ENCODE measurements around the gene MAK. TPM values are rescaled to one million over a fixed set of nuclear protein-coding genes. Genes with fewer than 3 reads are reported as not detected.
"Not testable (repeated sequence)": the region's sequence is repeated elsewhere in the genome, so short reads cannot be mapped to it uniquely, and the experiment has no call there.

The MAK gene
- total RNA-seq, 1 experiment from 2014 or later, result 0.06 TPM

- DNase-seq (ENCODE audit: low spot score), result no peak
- H3K36me3 ChIP-seq (ENCODE audit: insufficient read depth, low read length, poor library complexity, severe bottlenecking), result no peaks in the 10 kb centered on the region
- intact Hi-C loops (cut with micrococcal nuclease; ENCODE audit: unreplicated experiment), result no loop called here
- no TSS peak for BruUV-seq (replicated peaks)
- H3K4me3 ChIP-seq (ENCODE audit: low read depth, low read length, poor library complexity, severe bottlenecking), result no peak overlapping the region
- H3K27ac ChIP-seq (ENCODE audit: low read depth, low read length, poor library complexity, severe bottlenecking), result no peak overlapping the region
- ChIA-PET CTCF (no interaction called here), POLR2A (ENCODE audit: low non-redundant PET) (no interaction called here)
- no peaks in the 10 kb centered on the region for H3K27me3 ChIP-seq (replicated peaks; ENCODE audit: insufficient read depth, low read depth, low read length, poor library complexity)
- H3K9me3 ChIP-seq (ENCODE audit: low read depth, low read length, poor library complexity, severe bottlenecking), result no peaks in the 10 kb centered on the region
- no peaks in the 10 kb centered on the region for H3K4me1 ChIP-seq (ENCODE audit: insufficient read depth, low read length, poor library complexity, severe bottlenecking)
- TF ChIP-seq EZH2 (IDR thresholded peaks at IDR 0.05; ENCODE audit: borderline replicate concordance, low read depth, low read length, poor library complexity, severe bottlenecking), result no peak
- TF ChIP-seq CTCF (conservative IDR thresholded peaks at IDR 0.05; ENCODE audit: low read depth, low read length), result no peak
These were observed 94.8 kb downstream of the MAK start for GRCh38 chr6:10743515-10743914.

GRCh38 chr6:10742251-10742650 lies 96.1 kb downstream of the MAK start:
- no peak overlapping the region for H3K4me3 ChIP-seq (ENCODE audit: low read depth, low read length, poor library complexity, severe bottlenecking)
- BruUV-seq (replicated peaks), result no TSS peak
- TF ChIP-seq CTCF (conservative IDR thresholded peaks at IDR 0.05; ENCODE audit: low read depth, low read length) (no peak), EZH2 (IDR thresholded peaks at IDR 0.05; ENCODE audit: borderline replicate concordance, low read depth, low read length, poor library complexity, severe bottlenecking) (no peak)
- H3K27ac ChIP-seq (ENCODE audit: low read depth, low read length, poor library complexity, severe bottlenecking), result no peak overlapping the region
- no peak for DNase-seq (ENCODE audit: low spot score)
- no peaks in the 10 kb centered on the region for H3K36me3 ChIP-seq (ENCODE audit: insufficient read depth, low read length, poor library complexity, severe bottlenecking)
- CTCF ChIA-PET, result no interaction called here
- H3K4me1 ChIP-seq (ENCODE audit: insufficient read depth, low read length, poor library complexity, severe bottlenecking), result no peaks in the 10 kb centered on the region
- intact Hi-C loops (cut with micrococcal nuclease; ENCODE audit: unreplicated experiment), result no loop called here
- POLR2A ChIA-PET (ENCODE audit: low non-redundant PET), result no interaction called here
- H3K9me3 ChIP-seq (ENCODE audit: low read depth, low read length, poor library complexity, severe bottlenecking), result no peaks in the 10 kb centered on the region
- H3K27me3 ChIP-seq (replicated peaks; ENCODE audit: insufficient read depth, low read depth, low read length, poor library complexity), result no peaks in the 10 kb centered on the region

GRCh38 chr6:10741643-10742042 lies 96.7 kb downstream of the MAK start:
- H3K9me3 ChIP-seq (ENCODE audit: low read depth, low read length, poor library complexity, severe bottlenecking); BruUV-seq (replicated peaks); DNase-seq (ENCODE audit: low spot score); H3K4me1 ChIP-seq (ENCODE audit: insufficient read depth, low read length, poor library complexity, severe bottlenecking); H3K36me3 ChIP-seq (ENCODE audit: insufficient read depth, low read length, poor library complexity, severe bottlenecking); CTCF ChIA-PET; intact Hi-C loops (cut with micrococcal nuclease; ENCODE audit: unreplicated experiment); H3K27me3 ChIP-seq (replicated peaks; ENCODE audit: insufficient read depth, low read depth, low read length, poor library complexity); H3K4me3 ChIP-seq (ENCODE audit: low read depth, low read length, poor library complexity, severe bottlenecking); H3K27ac ChIP-seq (ENCODE audit: low read depth, low read length, poor library complexity, severe bottlenecking); POLR2A ChIA-PET (ENCODE audit: low non-redundant PET): not testable (repeated sequence)

GRCh38 chr6:10740061-10740460 lies 98.3 kb downstream of the MAK start:
- H3K9me3 ChIP-seq (ENCODE audit: low read depth, low read length, poor library complexity, severe bottlenecking), result no peaks in the 10 kb centered on the region
- no peaks in the 10 kb centered on the region for H3K4me1 ChIP-seq (ENCODE audit: insufficient read depth, low read length, poor library complexity, severe bottlenecking)
- no TSS peak for BruUV-seq (replicated peaks)
- POLR2A ChIA-PET (ENCODE audit: low non-redundant PET), result interaction anchor here (0.7 kb wide), 1 partner anchor 252 kb away, joined by 18 read pairs; no protein-coding TSS in a partner anchor
- H3K36me3 ChIP-seq (ENCODE audit: insufficient read depth, low read length, poor library complexity, severe bottlenecking), result no peaks in the 10 kb centered on the region
- intact Hi-C loops (cut with micrococcal nuclease; ENCODE audit: unreplicated experiment), result no loop called here
- no peak for TF ChIP-seq CTCF (conservative IDR thresholded peaks at IDR 0.05; ENCODE audit: low read depth, low read length)
- TF ChIP-seq EZH2 (IDR thresholded peaks at IDR 0.05; ENCODE audit: borderline replicate concordance, low read depth, low read length, poor library complexity, severe bottlenecking), result no peak
- H3K27me3 ChIP-seq (replicated peaks; ENCODE audit: insufficient read depth, low read depth, low read length, poor library complexity), result no peaks in the 10 kb centered on the region
- CTCF ChIA-PET, result no interaction called here
- no peak overlapping the region for H3K27ac ChIP-seq (ENCODE audit: low read depth, low read length, poor library complexity, severe bottlenecking)
- DNase-seq (ENCODE audit: low spot score), result no peak
- H3K4me3 ChIP-seq (ENCODE audit: low read depth, low read length, poor library complexity, severe bottlenecking), result no peak overlapping the region

Measured in A673 (cell line).